Skeletal muscle cell (primary cell): ENCODE measurements around the gene COL19A1.
"Not testable (repeated sequence)": the region's sequence is repeated elsewhere in the genome, so short reads cannot be mapped to it uniquely, and the experiment has no call there.

Source experiments
- DNase-seq: peaks from one replicate; pipeline ENCODE4 v3.0.0-alpha.2; 2010; ENCODE audit warnings: low read depth
- H3K4me3 ChIP-seq: 2 replicates; pipeline ENCODE4 v1.5.1; 2011; ENCODE audit warnings: low read depth, mild to moderate bottlenecking, control low read depth, low read length, moderate library complexity

The COL19A1 gene

GRCh38 chr6:69863766-69864165, 2.6 kb upstream of the COL19A1 start:
- H3K4me3 ChIP-seq, result no peak overlapping the region
- no peak for DNase-seq

DNA sequence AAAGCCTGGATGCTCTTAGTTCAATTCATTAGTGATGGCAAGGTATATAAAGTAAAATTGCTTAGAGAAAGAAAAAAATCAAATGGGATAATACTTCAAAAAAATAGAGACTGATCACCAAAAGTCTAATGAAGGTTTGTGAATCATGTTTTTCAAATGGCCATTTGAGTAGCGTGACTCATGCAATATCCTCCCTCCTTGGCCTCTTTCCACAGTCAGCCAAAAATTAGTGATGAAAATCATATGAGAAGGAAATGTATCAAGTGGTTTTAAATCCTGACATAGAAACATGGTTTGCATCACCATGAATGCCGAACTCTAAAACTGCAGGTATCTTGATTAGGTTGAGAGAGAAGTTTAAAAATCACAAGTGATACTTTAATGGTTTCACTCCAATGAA, 1.2 kb upstream of the COL19A1 start:
- DNase-seq, result peak; percentile 39
- H3K4me3 ChIP-seq, result no peak overlapping the region

DNA sequence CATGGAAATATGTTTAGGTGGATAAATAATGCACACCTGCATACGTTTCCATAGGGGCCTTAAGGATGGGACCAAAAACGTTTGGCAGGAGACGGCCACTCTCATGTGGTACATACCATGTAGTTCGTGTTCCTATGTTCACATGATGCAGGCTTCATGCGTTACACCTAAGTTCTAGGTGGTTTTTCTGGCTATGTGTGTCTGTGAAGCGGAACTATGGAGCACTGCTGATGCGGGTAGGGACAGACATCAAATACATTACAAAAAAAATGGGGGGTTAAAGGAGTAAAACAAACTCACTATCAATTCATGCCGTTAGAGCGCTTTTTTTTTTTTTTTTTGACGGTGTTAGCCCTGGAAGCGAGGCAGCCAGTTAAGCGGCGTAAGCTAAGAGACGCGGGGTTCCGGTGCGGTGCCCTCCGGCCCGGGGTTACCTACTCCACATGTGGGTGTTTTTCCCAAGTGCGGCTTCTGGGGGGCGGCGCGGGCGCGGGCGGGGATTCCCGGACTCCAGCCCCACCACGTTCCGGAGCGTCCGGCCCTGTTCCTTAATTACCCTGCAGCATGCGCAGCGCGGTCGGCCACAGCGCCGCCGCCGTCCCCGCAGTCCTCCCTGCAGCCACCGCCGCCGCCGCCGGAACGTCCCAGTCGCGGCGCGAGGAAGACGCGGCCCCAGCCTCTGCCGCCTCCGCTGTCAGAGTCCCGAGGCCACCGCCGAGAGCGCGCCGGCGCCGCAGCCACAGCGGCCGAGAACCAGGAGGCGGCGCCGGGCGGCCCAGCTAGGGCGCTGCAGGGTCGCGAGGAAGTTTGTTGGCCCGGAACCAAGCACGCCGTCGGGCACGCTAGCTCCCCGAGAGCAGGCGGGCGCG, 648 bp downstream of the COL19A1 start:
- no peak for DNase-seq
- peak overlapping the region; percentile 58 for H3K4me3 ChIP-seq

GRCh38 chr6:69867639-69867976, 1.3 kb downstream of the COL19A1 start:
- peak overlapping the region; percentile 58 for H3K4me3 ChIP-seq
- no peak for DNase-seq

DNA sequence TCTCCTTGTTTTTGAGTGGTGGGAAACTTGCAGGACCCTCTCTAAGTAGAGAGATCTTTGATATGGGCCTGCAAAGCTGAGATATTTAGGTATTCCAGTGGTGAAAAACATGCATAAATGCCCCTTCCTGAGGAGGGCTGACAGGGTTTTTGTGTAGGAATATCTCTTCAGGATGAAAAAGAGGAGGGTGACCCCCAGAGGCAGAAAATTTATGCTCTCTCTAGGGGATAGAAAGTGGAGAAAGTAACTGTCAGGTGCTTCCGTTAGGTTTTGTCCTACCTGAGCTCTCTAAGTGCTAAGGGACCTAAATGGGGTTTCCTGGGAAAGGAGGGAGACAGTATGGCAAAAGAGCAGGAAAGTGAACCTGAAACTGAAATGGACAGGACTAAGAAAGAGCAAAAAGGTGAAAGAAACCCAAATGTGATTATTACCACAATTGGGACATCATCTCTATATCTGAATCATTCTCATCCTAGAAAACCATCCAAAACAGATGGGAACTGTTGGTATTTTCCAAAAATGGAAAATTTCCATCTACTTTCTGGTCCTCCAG, 2.0 kb downstream of the COL19A1 start:
- DNase-seq, result no peak
- no peak overlapping the region for H3K4me3 ChIP-seq

DNA sequence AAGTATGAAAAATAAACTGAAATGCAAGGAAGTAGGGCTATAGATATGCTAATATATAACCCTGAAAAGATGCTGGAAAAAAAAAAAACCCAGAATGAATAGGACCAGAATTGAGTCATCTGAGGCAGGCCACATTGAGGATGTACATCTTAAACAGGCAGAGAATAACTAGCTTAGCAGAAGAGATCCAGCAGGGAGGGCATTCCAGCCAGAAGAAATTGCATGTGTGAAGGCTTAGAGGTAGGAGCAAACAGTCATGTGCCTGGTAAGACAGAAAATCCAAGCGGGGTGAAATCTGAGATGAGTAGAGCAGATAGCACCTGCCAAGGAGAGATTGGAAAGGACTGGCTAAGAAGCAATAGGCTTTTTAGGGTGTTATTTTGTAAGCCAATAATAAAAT, 2.6 kb downstream of the COL19A1 start:
- H3K4me3 ChIP-seq, result no peak overlapping the region
- no peak for DNase-seq

DNA sequence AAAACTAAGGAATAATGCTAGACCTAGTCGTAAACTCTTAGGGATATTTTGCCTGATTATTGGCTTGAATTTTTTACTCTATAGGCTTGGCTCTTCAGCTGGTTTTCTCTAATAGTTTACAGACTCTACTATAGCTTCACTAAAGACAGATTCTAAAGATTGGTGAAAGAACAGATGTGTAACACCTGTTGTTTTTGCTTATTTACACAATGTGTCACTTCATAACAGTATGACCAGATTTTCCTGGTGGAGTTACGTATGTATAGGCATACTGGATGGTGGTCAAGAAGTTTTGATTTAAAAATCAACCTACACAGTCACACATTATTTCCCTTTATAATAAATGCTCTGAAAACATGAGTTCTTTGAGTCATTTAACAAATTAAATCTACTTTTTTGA, 4.8 kb downstream of the COL19A1 start:
- no peak overlapping the region for H3K4me3 ChIP-seq
- no peak for DNase-seq

DNA sequence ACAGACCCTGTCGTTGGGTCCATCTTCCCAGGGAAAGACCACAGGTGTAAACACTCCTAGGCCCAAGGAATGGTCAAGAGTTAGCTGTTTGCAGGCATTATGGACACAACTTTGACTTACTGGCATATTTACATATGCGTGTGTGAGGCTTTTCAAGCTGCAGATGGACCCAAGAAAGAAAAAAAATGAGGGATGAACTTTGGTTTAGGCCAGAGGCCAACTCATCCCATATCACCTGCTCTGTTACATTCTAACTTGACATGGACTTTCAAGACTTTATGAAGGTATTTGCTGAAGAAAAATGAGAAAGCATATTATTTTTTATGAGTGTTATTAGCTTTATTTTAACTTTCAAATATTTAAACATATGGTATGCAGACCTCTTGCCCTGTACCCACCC, 6.9 kb downstream of the COL19A1 start:
- no peak for DNase-seq

GRCh38 chr6:69875715-69876114, 9.4 kb downstream of the COL19A1 start:
- no peak overlapping the region for H3K4me3 ChIP-seq
- no peak for DNase-seq

More for the DNA sequence above, 6.9 kb downstream of the COL19A1 start:
- no peak overlapping the region for H3K4me3 ChIP-seq

GRCh38 chr6:69878795-69879194, 12.4 kb downstream of the COL19A1 start:
- DNase-seq, result no peak
- H3K4me3 ChIP-seq, result no peak overlapping the region

- no peak overlapping the region for H3K4me3 ChIP-seq
- DNase-seq, result no peak
Measured at GRCh38 chr6:69880601-69881000, 14.2 kb downstream of the COL19A1 start.

GRCh38 chr6:69881322-69882151, 15.2 kb downstream of the COL19A1 start:
- no peak for DNase-seq
- H3K4me3 ChIP-seq, result no peak overlapping the region

DNA sequence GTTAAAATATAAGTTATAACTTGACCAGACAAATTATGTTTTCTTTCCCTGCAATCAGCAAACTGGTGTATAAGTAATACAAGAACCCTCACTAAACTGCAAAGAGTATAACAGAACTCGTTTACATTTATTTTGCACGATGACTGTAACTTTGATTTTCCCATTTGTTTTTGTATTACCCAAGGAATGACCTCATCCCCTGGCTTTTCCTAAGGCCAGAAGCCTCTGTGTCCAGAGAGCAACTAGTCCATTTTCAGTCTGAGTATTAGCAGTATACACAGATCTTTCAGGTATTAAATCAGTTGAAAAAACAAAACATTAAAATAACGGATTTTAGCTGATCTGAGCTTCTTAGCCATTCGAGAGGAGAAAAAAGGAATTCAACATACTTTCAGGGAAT, 17.2 kb downstream of the COL19A1 start:
- DNase-seq, result no peak
- H3K4me3 ChIP-seq, result no peak overlapping the region

- no peak for DNase-seq
Measured at GRCh38 chr6:69884231-69884630, 17.9 kb downstream of the COL19A1 start.

DNA sequence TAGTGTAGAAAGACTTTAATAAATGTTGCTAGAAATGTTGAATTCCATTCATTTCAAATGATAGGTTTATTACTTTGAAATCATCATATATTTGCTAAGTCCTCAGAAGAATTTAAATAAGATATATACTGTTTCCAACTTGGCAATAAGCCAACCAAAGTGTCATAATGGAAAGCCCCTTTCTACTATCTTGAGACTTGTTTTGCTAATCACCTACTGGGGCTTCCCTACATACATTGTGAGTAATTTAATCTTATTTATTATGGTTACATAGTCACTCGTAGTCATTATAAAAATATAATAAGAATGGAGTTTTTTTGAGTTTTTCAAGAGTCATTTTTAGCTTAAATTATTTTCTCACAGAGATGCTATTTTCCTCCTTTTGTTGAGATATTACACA, 20.7 kb downstream of the COL19A1 start:
- H3K4me3 ChIP-seq, result no peak overlapping the region
- DNase-seq, result no peak

More at GRCh38 chr6:69884231-69884630, 17.9 kb downstream of the COL19A1 start:
- H3K4me3 ChIP-seq, result no peak overlapping the region

DNA sequence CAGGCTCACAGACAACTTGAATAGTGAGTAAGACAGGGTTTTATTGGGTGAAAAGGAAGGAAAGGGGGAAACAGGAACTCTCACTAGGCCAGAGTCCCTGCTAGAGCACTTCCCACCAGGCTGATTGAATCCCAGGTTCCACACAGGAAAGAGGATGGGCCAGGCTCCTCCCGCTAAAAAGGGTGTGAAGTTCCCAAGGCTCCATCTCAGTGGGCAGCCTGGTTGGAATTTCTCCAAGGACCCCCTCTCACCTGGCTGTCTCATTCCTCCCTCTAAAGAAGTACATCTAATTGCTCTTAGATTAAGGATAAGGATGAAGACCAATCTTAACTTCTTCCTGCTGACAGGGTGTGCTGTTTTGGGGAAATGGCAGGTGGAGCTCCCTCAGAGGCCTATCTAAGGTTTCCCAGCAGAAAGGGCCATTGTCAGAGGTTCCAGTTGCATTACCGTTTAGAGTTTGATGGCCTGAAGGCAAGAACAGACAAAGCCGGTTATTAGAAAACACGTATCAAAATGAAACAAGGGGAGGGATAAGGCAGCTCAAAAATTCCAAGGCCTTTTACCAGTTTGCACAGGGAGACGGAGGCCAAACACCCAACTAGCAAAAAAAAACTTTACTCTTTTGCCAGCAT, 21.5 kb downstream of the COL19A1 start:
- no peak for DNase-seq

DNA sequence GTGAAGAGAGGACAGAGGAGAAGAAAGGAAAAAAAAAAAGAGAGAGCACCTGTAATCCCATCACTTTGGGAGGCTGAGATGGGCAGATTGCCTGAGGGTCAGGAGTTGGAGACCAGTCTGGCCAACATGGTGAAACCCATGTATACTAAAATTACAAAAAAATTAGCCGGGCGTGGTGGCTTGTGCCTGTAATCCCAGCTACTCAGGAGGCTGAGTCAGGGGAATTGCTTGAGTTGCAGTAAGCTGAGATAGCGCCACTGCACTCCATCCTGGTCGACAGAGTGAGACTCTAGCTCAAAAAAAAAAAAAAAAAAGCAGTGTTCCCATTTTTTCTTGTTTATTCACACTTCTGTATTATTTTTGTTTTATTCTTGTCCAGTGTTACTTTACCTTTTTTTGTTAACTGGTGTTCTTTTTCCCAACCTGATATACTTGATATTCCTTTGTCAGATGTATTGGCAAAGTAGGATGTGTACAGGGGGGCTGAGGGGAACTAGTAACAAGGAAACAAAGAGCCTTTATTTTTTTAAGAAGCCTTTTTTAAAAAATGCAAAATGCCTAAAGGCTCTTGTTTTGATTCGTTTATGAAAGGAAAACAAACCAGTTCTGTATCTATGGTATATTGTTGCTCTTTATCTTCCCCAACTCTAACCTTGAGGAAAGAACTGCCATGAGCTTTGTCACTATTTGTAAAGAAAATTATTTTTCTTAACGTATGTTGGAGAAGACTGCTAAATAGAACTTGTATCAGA, 22.3 kb downstream of the COL19A1 start:
- DNase-seq, result no peak

More for the DNA sequence above, 21.5 kb downstream of the COL19A1 start:
- H3K4me3 ChIP-seq, result no peak overlapping the region

DNA sequence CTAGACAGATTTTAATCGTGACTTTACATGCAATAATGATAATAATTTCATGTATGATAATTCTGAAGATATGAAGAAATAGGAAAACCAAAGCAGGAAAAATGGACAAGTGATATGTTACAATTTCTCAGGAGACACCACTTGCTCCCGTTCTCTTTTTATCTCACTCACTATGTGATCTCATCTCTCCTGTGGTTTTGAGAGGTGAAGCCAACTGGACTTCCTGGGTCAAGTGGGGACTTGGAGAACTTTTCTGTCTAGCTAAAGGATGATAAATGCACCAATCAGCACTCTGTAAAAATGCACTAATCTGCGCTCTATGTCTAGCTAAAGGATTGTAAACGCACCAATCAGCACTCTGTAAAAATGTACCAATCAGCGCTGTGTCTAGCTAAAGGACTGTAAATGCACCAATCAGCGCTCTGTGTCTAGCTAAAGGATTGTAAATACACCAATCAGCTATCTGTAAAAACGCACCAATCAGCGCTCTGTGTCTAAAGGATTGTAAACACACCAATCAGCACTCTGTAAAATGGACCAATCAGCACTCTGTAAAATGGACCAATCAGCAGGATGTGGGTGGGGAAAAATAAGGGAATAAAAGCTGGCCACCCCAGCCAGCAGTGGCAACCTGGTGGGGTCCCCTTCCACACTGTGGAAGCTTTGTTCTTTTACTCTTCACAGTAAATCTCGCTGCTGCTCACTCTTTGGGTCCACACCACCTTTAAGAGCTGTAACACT, 23.0 kb downstream of the COL19A1 start:
- H3K4me3 ChIP-seq, DNase-seq: not testable (repeated sequence)

More for the DNA sequence above, 22.3 kb downstream of the COL19A1 start:
- no peak overlapping the region for H3K4me3 ChIP-seq
